Measurements from ENCODE around the gene HOTAIR.

The HOTAIR gene

GRCh38 chr12:54005531-54005852, 30.7 kb upstream of the HOTAIR start:
- DNase-seq (ENCODE audit: low read depth), result no peak
- no peak for TF ChIP-seq CTCF (conservative IDR thresholded peaks at IDR 0.05; ENCODE audit: low read length)
- H3K4me3 ChIP-seq (ENCODE audit: low read length), result peak overlapping the region; percentile 98

- DNase-seq (ENCODE audit: low read depth), result peak; percentile 74
- H3K4me3 ChIP-seq (ENCODE audit: low read length), result peak overlapping the region; percentile 98
- no peak; the same call in 1 of the 2 replicates for TF ChIP-seq CTCF (conservative IDR thresholded peaks at IDR 0.05; ENCODE audit: low read length)
These were observed 30.2 kb upstream of the HOTAIR start for GRCh38 chr12:54004841-54005530.

GRCh38 chr12:54004063-54004840, 29.5 kb upstream of the HOTAIR start:
- peak; percentile 56 for DNase-seq (ENCODE audit: low read depth)
- peak; percentile 33 for TF ChIP-seq CTCF (conservative IDR thresholded peaks at IDR 0.05; ENCODE audit: low read length)
- peak overlapping the region; percentile 98 for H3K4me3 ChIP-seq (ENCODE audit: low read length)

GRCh38 chr12:54003625-54004024, 28.9 kb upstream of the HOTAIR start:
- TF ChIP-seq CTCF (conservative IDR thresholded peaks at IDR 0.05; ENCODE audit: low read length), result no peak

GRCh38 chr12:54002915-54003389, 28.2 kb upstream of the HOTAIR start:
- TF ChIP-seq CTCF (conservative IDR thresholded peaks at IDR 0.05; ENCODE audit: low read length), result no peak
- no peak for DNase-seq (ENCODE audit: low read depth)

More at GRCh38 chr12:54003625-54004024, 28.9 kb upstream of the HOTAIR start:
- peak overlapping the region; percentile 98 for H3K4me3 ChIP-seq (ENCODE audit: low read length)
- DNase-seq (ENCODE audit: low read depth), result peak; percentile 54

GRCh38 chr12:54002278-54002914, 27.6 kb upstream of the HOTAIR start:
- H3K4me3 ChIP-seq (ENCODE audit: low read length), result peak overlapping the region; percentile 98
- DNase-seq (ENCODE audit: low read depth), result no peak
- TF ChIP-seq CTCF (conservative IDR thresholded peaks at IDR 0.05; ENCODE audit: low read length), result no peak

More at GRCh38 chr12:54002915-54003389, 28.2 kb upstream of the HOTAIR start:
- H3K4me3 ChIP-seq (ENCODE audit: low read length), result peak overlapping the region; percentile 98
